GM19023 (cell line): ENCODE results near the gene SLC6A20.

Experiments
- ATAC-seq: cut with Tn5 transposase; IDR thresholded peaks from one replicate; pipeline ENCODE4 v1.9.1; 2021; ENCODE audit warnings: mild to moderate bottlenecking, moderate library complexity; ENCODE audit not compliant: unreplicated experiment

Gene SLC6A20, protein sequence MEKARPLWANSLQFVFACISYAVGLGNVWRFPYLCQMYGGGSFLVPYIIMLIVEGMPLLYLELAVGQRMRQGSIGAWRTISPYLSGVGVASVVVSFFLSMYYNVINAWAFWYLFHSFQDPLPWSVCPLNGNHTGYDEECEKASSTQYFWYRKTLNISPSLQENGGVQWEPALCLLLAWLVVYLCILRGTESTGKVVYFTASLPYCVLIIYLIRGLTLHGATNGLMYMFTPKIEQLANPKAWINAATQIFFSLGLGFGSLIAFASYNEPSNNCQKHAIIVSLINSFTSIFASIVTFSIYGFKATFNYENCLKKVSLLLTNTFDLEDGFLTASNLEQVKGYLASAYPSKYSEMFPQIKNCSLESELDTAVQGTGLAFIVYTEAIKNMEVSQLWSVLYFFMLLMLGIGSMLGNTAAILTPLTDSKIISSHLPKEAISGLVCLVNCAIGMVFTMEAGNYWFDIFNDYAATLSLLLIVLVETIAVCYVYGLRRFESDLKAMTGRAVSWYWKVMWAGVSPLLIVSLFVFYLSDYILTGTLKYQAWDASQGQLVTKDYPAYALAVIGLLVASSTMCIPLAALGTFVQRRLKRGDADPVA

GRCh38 chr3:45795882-45796765, at the start of gene SLC6A20:
TSS of gene SLC6A20 (minus strand) at chr3:45796536. CDS start at chr3:45796419, 117 bp downstream.
- no peak for ATAC-seq

DNA sequence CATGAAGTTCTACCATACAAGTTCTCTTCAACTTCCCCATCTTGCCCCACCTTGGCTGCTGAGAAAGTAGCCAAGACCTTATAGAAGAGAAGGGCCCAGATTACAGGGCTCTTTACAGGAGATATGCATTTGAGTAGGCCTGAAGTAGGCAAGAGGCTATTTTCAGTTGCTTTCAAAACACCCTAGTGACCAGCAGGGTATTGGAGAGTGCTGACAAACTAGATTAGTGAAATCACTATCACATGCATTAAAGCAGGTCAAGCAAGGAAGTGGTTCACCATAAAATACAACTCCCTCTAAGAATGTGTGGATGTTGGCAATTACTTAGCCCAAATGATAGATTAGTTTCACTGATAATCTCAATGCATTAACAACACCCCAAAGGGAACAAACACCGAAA, 48.3 kb upstream of the SLC6A20 start:
- no peak for ATAC-seq

GRCh38 chr3:45842851-45843625, 46.7 kb upstream of the SLC6A20 start:
- ATAC-seq = no peak

DNA sequence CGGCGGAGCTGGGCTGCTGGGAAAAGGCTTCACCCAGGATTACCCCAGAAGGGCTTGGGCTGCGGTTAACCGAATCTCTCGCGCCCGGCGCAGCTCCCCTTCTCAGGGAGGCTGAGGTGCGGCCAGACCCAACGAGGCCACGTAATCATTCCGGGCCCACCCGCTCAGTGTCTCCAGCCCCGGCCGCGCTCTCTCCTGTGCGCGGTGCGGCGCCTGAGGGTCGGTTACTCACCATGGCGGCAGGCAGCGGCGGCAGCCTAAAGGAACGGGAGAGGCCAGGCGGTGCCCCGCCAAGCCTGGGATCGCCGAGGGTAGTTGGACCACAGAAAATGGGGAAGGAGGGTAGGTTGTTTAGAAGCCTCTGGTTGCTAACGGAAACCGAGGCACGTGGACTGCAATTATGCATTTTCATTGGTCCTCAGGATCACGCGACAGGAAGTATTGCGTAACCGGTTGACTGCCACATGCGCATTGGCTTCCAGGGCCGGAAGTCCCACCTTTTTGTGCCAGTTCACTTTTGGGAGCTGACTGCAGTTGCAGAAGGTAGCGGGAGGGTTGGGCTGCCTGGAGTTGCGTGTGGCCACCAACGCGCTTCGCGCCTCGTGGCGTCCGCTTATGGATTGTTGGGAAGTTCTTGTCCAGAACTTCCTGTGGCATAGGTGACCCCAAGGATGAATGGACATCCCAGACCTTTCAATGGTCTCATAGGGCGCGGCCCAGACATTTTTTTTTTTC, 45.6 kb upstream of the SLC6A20 start, which contains the start of gene LZTFL1:
Gene LZTFL1, minus strand, starts transcription at position 363 of the 735 bp plus-strand sequence. Its CDS starts 128 bp downstream, at position 235.
- peak; percentile 87 for ATAC-seq

DNA sequence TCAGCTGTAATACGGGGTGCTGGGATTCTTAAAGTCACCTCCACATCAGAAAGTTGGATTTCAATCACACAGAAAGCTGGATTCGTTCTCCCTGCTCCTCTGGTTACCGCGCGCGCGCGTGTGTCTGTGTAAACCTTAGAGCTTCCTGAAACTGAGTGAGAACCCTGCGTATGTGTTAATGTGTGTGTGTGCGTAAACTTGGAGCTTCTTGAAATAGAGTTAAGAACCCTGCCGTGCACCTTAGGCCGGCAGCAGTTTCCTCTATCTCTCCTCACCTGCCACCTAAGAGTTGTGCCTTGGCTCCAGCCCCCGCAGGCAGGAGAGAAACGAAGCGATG, 45.1 kb upstream of the SLC6A20 start:
- ATAC-seq = peak; percentile 17

DNA sequence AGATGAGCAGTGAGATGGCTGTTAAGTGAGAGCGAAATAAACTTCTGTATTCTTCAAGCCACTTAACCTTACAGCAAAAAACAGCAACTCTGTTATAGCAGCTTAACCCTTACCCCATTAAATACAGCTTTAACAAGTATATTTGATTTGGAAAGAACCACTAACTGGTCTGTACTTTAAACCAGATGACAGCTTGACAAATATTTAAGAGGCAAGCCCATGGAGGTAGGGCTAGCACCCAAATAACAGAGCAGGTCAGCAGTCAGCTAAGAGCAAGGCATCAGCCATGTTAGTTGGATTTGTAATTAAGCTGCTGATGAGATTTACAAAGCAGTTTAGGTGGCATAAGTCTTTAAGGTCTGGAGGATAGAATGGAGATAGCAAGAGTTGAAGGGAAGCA, 42.1 kb upstream of the SLC6A20 start:
- no peak for ATAC-seq

DNA sequence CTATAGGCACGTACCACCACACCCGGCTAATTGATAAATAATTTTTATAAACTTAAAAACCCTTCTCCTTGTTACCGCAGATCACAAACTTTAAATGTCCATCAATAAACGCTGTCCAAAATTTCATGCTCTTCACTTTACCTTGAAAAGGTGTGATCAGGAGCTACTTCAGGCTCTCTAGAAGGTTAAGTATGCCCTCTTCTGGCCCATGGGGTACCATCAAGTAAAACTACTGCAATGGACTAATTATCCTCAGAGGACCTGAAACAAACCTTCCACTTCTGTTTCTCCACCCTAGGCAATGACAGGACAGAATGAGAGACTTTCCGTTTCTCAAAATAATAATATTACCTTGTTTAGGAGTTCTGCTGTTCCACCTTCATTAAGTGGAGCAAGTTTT, 36.4 kb upstream of the SLC6A20 start:
- no peak for ATAC-seq

DNA sequence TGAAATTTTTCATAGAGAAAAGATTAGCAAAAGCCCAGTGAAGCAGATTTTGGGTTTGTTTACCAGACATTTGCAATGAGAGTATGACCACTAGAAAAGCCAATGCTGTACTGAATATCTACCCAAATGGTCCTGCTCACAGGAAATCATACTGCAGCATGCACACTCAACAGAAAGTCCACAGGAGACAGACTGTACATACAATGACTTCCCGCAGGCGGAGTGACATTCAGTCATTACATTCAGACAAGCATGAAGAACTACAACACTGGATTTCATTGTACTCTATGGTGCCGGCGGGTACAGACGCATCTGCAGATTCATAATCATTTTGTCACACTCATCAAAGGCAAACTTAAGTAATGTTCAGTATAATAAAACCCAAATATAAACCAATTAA, 33.8 kb upstream of the SLC6A20 start:
- no peak for ATAC-seq

DNA sequence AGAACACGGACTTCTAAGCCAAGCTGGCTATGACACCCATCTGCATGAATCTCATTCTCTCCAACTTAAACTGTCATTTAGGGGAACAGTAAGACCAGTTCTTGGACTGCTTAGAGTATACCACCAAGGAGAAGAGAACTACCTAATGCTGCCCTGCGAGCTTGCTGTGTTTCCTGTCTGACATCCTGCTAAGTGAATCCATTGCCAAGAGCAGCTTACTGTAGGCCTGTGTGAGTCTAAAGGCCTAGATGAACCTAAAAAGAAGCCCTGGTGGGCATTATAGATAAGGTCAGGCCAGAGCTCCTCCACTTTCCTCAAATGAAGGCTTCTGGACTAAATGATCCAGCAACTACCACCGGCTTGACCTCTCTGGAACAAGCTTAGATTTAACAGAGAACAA, 30.6 kb upstream of the SLC6A20 start:
- no peak for ATAC-seq

DNA sequence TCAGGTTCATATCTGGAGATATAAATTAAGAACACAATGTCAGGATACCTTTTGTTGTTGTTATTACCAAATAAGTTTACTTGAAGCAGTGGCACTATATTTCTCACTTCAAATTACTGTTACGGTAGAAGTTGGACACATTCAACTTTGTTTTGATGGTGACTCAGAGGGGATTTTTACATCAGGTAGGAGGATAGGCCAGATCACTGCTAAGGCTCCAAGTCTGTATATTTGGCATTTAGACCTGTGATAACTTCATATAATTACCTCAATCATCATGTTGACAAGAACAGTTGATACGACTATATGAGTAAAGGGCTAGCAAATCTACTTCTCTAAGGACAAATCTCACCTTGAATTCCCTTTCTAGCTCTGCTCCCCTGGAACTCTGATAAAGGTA, 30.0 kb upstream of the SLC6A20 start:
- ATAC-seq = no peak

GRCh38 chr3:45821127-45821526, 24.8 kb upstream of the SLC6A20 start:
- ATAC-seq = no peak

DNA sequence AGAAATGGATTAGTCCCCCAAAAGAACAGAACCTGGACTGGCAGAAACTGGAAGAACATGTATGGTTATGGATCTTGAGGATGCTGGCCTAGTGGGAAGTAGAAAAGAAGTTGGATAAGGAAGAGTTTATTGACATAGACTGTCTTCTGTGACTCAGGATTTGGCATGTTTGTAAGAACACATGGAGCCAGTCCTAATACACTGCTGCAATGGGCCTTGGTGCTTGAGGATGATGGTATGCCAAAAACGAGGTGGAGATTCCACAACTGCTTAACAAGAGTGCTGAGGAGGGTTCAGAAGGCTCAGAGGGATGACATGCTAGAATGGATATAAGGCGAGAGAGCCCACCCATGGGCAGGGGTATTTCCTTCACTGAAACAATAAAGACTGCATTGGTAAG, 23.2 kb upstream of the SLC6A20 start:
- ATAC-seq = no peak

DNA sequence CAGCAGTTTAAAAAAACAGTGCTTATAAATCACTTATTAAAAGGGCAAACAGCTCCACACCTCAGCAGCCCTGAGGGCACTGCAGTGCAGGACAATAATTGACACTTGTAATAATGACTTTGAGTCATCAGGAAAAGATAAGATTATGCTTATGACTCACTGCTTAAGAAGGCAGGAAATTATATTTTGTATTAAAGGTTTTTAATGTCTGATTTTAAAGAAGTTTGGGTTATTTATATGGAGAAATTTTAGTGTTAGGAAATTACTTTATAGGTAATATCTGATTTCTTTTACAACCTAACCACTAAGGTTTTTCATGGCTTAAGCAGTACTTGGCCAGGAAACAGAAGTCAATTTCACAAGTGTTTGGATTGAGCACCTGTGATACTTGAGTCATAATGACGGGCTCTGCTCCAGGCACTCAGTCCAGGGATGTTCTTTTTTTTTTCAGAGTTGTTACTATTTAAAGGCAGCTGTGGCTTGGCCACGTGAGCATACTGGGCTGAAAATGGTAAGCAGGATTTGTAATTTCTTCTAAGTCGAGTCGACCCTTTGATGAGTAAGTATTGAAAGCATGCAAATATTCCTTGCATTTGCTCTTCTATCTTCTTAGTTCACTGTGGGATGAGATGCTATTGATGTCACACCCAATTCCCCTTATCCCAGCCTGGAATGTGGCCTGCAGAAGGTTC, 21.6 kb upstream of the SLC6A20 start:
- ATAC-seq = no peak

DNA sequence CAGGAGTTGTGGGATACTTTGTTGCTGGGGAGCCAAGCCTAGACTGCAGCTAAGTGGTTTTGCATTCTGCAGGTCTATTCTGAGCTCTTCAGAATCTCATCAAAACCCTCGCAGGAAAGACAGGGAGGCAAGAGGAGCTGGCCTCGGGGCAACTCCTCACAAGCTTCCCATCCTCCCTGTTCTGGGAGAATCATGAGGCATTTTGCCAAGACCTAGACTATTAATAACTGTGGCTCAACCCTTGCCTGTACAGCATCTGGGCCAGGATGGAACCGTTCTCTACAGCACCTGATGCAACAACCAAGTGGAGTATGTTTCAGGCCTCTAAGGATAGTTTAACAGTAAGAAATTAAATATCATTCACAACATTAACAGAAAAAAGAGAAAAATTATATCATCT, 20.2 kb upstream of the SLC6A20 start:
- no peak for ATAC-seq

GRCh38 chr3:45814322-45814721, 18.0 kb upstream of the SLC6A20 start:
- no peak for ATAC-seq

DNA sequence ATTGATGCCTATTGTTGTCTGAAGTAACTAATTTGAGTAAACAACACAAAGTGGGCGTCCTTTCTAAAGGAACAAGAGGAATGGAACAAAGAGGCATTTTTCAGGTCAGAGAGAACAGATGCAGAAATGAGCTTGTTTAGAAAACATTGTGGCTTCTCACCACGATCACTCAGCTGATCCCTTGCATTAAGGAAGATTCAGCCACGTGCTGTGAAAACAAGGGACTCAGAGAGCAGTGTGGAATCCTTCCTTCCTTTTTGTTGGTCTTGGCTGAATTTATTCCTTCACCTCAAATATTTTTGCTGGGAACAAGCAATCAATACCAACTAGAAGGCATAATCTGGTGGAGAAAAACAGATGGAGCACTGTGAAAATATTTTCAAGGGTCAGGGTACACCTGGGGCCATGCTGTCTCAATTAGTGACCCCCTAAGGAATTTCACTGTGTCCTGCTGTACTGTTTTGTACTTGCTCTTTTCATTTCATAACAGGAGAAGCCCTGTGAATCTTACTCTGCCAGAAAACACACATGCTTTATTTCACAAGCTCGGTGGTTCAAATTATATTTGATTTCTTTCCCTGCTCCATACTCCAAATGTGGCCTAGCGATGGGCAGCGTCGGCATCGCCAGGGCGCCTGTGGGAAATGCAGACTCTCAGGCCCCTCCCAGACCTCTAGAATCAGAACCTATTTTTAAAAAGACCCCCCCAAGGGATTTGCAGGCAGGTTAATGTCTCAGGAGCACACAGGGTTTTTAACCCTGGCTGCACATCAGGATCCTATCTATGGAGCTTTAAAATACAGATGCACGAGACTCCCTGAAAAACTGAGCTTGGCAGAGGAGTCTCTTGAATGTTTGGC, 11.6 kb upstream of the SLC6A20 start:
- ATAC-seq = no peak

GRCh38 chr3:45807133-45807532, 10.8 kb upstream of the SLC6A20 start:
- ATAC-seq = no peak

GRCh38 chr3:45806072-45806471, 9.7 kb upstream of the SLC6A20 start:
- ATAC-seq = no peak
